ENCODE results near the gene BRICD5.

Gene BRICD5

DNA sequence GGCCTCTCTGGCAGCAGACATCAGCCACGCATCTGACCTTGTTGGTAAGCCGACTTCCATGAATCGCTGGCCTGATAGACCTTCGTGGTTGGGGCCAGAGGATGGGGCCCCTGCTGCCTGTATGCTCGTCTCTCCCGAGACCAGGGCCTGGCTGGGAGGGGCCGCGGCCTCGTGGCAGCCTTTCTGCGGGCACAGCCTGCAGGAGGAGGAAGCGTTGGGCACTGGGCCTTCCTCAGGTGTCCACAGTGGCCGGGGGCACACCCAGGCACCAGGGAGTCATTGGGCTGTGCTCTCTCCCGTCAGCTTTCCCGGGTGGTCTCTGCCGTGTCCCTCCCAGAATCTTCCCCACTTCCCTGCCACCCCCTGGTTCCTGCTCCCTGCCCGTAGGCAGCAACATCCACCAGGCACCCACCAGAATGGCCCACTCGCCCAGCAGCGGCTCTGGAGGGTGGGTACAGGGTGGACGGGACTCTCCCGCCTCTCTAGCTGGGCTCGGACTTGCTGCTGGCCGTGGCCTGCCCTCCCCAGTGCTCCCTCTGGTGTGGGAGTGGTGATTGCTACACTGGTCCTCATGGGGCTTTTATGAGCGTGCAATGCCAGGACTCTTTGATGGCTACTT is 19.1 kb upstream of the BRICD5 start:
- no peak overlapping the region for H3K23ac ChIP-seq (ENCODE audit: low read depth, low read length, poor library complexity)
- H2BK12ac ChIP-seq (ENCODE audit: low read length), result no peak overlapping the region
- H3K4me1 ChIP-seq (ENCODE audit: control insufficient read depth in 2 of 2, insufficient read depth in 1 of 2, low read depth in 1 of 2, low read length in 2 of 2), result no peaks in the 10 kb centered on the region
- H3K4ac ChIP-seq (ENCODE audit: low read length), result no peak overlapping the region
- H3K14ac ChIP-seq (ENCODE audit: low read length), result no peak overlapping the region
- no peak overlapping the region for H2AK5ac ChIP-seq (ENCODE audit: low read depth, low read length)
- no peak for DNase-seq (ENCODE audit: low spot score)
- H2BK120ac ChIP-seq (ENCODE audit: low read depth, low read length), result no peak overlapping the region
- H2AFZ ChIP-seq (ENCODE audit: low read length), result no peak overlapping the region
- H3K9ac ChIP-seq (ENCODE audit: low read depth, low read length, poor library complexity), result no peak overlapping the region
- H2BK15ac ChIP-seq (ENCODE audit: low read length), result no peak overlapping the region
- H3K4me2 ChIP-seq (ENCODE audit: insufficient read depth, low read length, poor library complexity, severe bottlenecking), result no peak overlapping the region
- peaks cover 37 to 81% of the 10 kb centered on the region in 2 donors for H3K36me3 ChIP-seq (replicated peaks in 1 of 2; ENCODE audit: control insufficient read depth in 2 of 2, insufficient read depth in 2 of 2, low read length in 2 of 2)
- peaks cover 20% of the 10 kb centered on the region for H3K79me1 ChIP-seq (ENCODE audit: low read depth, low read length)
- no peak overlapping the region for H3K4me3 ChIP-seq (ENCODE audit: low read length in 2 of 2)
- H3K27me3 ChIP-seq (ENCODE audit: control insufficient read depth in 3 of 3, insufficient read depth in 3 of 3, low read depth in 1 of 3, low read length in 3 of 3), result no peaks in the 10 kb centered on the region
- no peak overlapping the region for H3K18ac ChIP-seq (ENCODE audit: low read length)
- H3K27ac ChIP-seq (replicated peaks; ENCODE audit: low read length), result no peak overlapping the region
- H2BK5ac ChIP-seq (ENCODE audit: low read length), result peak overlapping the region; percentile 13
- H4K91ac ChIP-seq (ENCODE audit: low read depth, low read length, poor library complexity), result no peak overlapping the region
- no peaks in the 10 kb centered on the region for H3K9me3 ChIP-seq (replicated peaks in 1 of 2; ENCODE audit: control insufficient read depth in 2 of 2, insufficient read depth in 1 of 2, low read depth in 1 of 2, low read length in 2 of 2)
- no CpG with 5 or more reads among the region's 23 CpGs for WGBS, 2 donors (ENCODE audit: extremely low coverage in 2 of 2, insufficient read length in 2 of 2, insufficient replicate concordance in 1 of 2)
- no peak overlapping the region for H4K8ac ChIP-seq (ENCODE audit: low read depth, low read length)

DNA sequence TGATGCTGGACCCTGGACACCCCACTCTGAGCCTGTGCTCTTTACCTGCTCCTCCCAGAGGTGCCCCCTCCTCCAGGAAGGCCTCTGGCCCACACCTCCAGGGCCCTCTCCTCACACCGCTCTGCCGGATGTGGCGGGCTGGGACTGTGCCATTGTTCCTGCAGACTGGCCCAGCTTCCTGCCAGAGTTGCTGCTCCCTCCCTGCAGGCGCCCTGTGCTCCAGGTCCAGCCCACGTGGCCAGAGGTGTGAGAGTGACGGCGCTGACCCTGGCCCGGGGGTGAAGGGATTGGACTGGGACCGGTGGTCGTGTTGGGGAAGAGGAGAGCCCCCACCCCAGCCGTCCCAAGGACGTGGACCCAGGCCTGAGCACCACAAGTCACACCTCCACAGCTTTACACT is 18.4 kb upstream of the BRICD5 start:
- no peak overlapping the region for H4K8ac ChIP-seq (ENCODE audit: low read depth, low read length)
- H3K4me2 ChIP-seq (ENCODE audit: insufficient read depth, low read length, poor library complexity, severe bottlenecking), result no peak overlapping the region
- H3K79me1 ChIP-seq (ENCODE audit: low read depth, low read length), result peaks cover 20% of the 10 kb centered on the region
- H2BK120ac ChIP-seq (ENCODE audit: low read depth, low read length), result no peak overlapping the region
- no peak overlapping the region for H2BK12ac ChIP-seq (ENCODE audit: low read length)
- no peak overlapping the region for H2BK15ac ChIP-seq (ENCODE audit: low read length)
- no CpG with 5 or more reads among the region's 12 CpGs for WGBS, 2 donors (ENCODE audit: extremely low coverage in 2 of 2, insufficient read length in 2 of 2, insufficient replicate concordance in 1 of 2)
- no peaks in the 10 kb centered on the region for H3K27me3 ChIP-seq (ENCODE audit: control insufficient read depth in 3 of 3, insufficient read depth in 3 of 3, low read depth in 1 of 3, low read length in 3 of 3)
- no peak overlapping the region for H3K14ac ChIP-seq (ENCODE audit: low read length)
- no peak overlapping the region for H2BK5ac ChIP-seq (ENCODE audit: low read length)
- no peak overlapping the region for H2AK5ac ChIP-seq (ENCODE audit: low read depth, low read length)
- H3K18ac ChIP-seq (ENCODE audit: low read length), result no peak overlapping the region
- H2AFZ ChIP-seq (ENCODE audit: low read length), result no peak overlapping the region
- no peak for DNase-seq (ENCODE audit: low spot score)
- peaks cover 33 to 76% of the 10 kb centered on the region in 2 donors for H3K36me3 ChIP-seq (replicated peaks in 1 of 2; ENCODE audit: control insufficient read depth in 2 of 2, insufficient read depth in 2 of 2, low read length in 2 of 2)
- H3K9me3 ChIP-seq (replicated peaks in 1 of 2; ENCODE audit: control insufficient read depth in 2 of 2, insufficient read depth in 1 of 2, low read depth in 1 of 2, low read length in 2 of 2), result no peaks in the 10 kb centered on the region
- peak overlapping the region; percentile 65 for H3K23ac ChIP-seq (ENCODE audit: low read depth, low read length, poor library complexity)
- H3K27ac ChIP-seq (replicated peaks; ENCODE audit: low read length), result no peak overlapping the region
- no peak overlapping the region for H3K9ac ChIP-seq (ENCODE audit: low read depth, low read length, poor library complexity)
- no peak overlapping the region for H3K4ac ChIP-seq (ENCODE audit: low read length)
- H3K4me3 ChIP-seq (ENCODE audit: low read length in 2 of 2), result no peak overlapping the region
- H3K4me1 ChIP-seq (ENCODE audit: control insufficient read depth in 2 of 2, insufficient read depth in 1 of 2, low read depth in 1 of 2, low read length in 2 of 2), result peaks cover 2 to 3% of the 10 kb centered on the region in 2 donors
- no peak overlapping the region for H4K91ac ChIP-seq (ENCODE audit: low read depth, low read length, poor library complexity)

DNA sequence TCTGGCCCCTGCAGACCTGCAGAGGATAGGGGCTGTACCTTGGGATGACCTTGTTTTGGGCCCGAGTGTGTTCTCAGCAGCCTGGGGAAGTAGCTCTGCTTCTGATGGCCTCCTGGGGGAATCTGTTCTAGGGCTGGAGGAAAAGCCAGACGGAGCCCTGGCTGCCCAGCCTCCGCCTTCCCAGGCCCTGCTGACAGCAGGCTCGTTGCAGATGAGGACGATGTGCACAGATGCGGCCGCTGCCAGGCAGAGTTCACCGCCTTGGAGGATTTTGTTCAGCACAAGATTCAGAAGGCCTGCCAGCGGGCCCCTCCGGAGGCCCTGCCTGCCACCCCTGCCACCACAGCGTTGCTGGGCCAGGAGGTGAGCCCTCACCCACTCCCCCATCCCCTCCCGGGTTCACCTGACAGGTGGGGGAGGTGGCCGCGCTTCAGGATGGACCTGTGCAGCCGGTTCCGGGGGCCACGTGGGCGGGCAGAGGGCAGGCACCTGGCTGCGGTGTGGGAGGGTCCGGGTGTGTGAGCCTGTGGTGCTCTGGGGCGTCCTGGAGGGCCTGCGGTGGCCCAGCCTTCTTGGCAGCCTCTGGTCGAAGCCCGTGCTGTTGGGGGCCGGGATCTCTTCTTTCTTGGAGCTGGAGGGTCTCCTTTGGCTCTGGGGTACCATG is 17.6 kb upstream of the BRICD5 start:
- Histone ChIP-seq H3K9me3 (replicated peaks in 1 of 2; ENCODE audit: control insufficient read depth in 2 of 2, insufficient read depth in 1 of 2, low read depth in 1 of 2, low read length in 2 of 2) (no peaks in the 10 kb centered on the region), H2BK12ac (ENCODE audit: low read length) (no peak overlapping the region), H2BK5ac (ENCODE audit: low read length) (no peak overlapping the region), H2AK5ac (ENCODE audit: low read depth, low read length) (no peak overlapping the region), H3K79me1 (ENCODE audit: low read depth, low read length) (peaks cover 20% of the 10 kb centered on the region), H3K27me3 (ENCODE audit: control insufficient read depth in 3 of 3, insufficient read depth in 3 of 3, low read depth in 1 of 3, low read length in 3 of 3) (no peaks in the 10 kb centered on the region), H3K36me3 (replicated peaks in 1 of 2; ENCODE audit: control insufficient read depth in 2 of 2, insufficient read depth in 2 of 2, low read length in 2 of 2) (peaks cover 30 to 68% of the 10 kb centered on the region in 2 donors), H2BK120ac (ENCODE audit: low read depth, low read length) (no peak overlapping the region), H4K8ac (ENCODE audit: low read depth, low read length) (no peak overlapping the region), H3K9ac (ENCODE audit: low read depth, low read length, poor library complexity) (peak overlapping the region; percentile 3), H3K18ac (ENCODE audit: low read length) (no peak overlapping the region), H3K4me3 (ENCODE audit: low read length in 2 of 2) (no peak overlapping the region), H3K23ac (ENCODE audit: low read depth, low read length, poor library complexity) (no peak overlapping the region), H2AFZ (ENCODE audit: low read length) (no peak overlapping the region), H3K4me1 (ENCODE audit: control insufficient read depth in 2 of 2, insufficient read depth in 1 of 2, low read depth in 1 of 2, low read length in 2 of 2) (peaks cover 2 to 3% of the 10 kb centered on the region in 2 donors), H2BK15ac (ENCODE audit: low read length) (no peak overlapping the region), H3K27ac (replicated peaks; ENCODE audit: low read length) (no peak overlapping the region), H3K4ac (ENCODE audit: low read length) (no peak overlapping the region), H3K4me2 (ENCODE audit: insufficient read depth, low read length, poor library complexity, severe bottlenecking) (no peak overlapping the region), H3K14ac (ENCODE audit: low read length) (no peak overlapping the region), H4K91ac (ENCODE audit: low read depth, low read length, poor library complexity) (no peak overlapping the region)
- no peak for DNase-seq (ENCODE audit: low spot score)
- WGBS, 2 donors (ENCODE audit: extremely low coverage in 2 of 2, insufficient read length in 2 of 2, insufficient replicate concordance in 1 of 2), result no CpG with 5 or more reads among the region's 25 CpGs

DNA sequence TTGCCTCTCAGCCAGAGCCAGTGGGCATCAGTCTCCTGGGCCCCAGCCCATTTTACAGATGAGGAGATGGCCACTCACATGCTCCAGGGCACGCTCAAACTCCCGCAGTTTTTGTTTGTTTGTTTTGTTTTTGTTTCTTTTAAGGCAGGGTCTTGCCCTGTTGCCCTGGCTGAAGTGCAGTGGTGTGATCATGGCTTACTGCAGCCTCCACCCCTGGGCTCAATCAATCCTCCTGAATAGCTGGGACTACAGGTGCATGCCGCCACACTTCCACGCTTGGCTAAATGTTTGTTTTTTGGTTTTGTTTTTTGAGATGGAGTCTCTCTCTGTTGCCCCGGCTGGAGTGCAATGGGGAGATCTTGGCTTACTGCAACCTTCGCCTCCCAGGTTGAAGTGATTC is 16.3 kb upstream of the BRICD5 start:
- H3K18ac ChIP-seq (ENCODE audit: low read length), result no peak overlapping the region
- peaks cover 2 to 3% of the 10 kb centered on the region in 2 donors for H3K4me1 ChIP-seq (ENCODE audit: control insufficient read depth in 2 of 2, insufficient read depth in 1 of 2, low read depth in 1 of 2, low read length in 2 of 2)
- no peak overlapping the region for H4K8ac ChIP-seq (ENCODE audit: low read depth, low read length)
- H3K4me2 ChIP-seq (ENCODE audit: insufficient read depth, low read length, poor library complexity, severe bottlenecking), result no peak overlapping the region
- no peak overlapping the region for H3K23ac ChIP-seq (ENCODE audit: low read depth, low read length, poor library complexity)
- H2AFZ ChIP-seq (ENCODE audit: low read length), result no peak overlapping the region
- H2BK12ac ChIP-seq (ENCODE audit: low read length), result no peak overlapping the region
- H3K9me3 ChIP-seq (replicated peaks in 1 of 2; ENCODE audit: control insufficient read depth in 2 of 2, insufficient read depth in 1 of 2, low read depth in 1 of 2, low read length in 2 of 2), result no peaks in the 10 kb centered on the region
- H4K91ac ChIP-seq (ENCODE audit: low read depth, low read length, poor library complexity), result no peak overlapping the region
- DNase-seq (ENCODE audit: low spot score), result no peak
- H3K27ac ChIP-seq (replicated peaks; ENCODE audit: low read length), result no peak overlapping the region
- no peak overlapping the region for H2BK5ac ChIP-seq (ENCODE audit: low read length)
- no peak overlapping the region for H2AK5ac ChIP-seq (ENCODE audit: low read depth, low read length)
- WGBS, 2 donors (ENCODE audit: extremely low coverage in 2 of 2, insufficient read length in 2 of 2, insufficient replicate concordance in 1 of 2), result no CpG with 5 or more reads among the region's 6 CpGs
- peaks cover 18% of the 10 kb centered on the region for H3K79me1 ChIP-seq (ENCODE audit: low read depth, low read length)
- H3K36me3 ChIP-seq (replicated peaks in 1 of 2; ENCODE audit: control insufficient read depth in 2 of 2, insufficient read depth in 2 of 2, low read length in 2 of 2), result peaks cover 22 to 54% of the 10 kb centered on the region in 2 donors
- H2BK120ac ChIP-seq (ENCODE audit: low read depth, low read length), result no peak overlapping the region
- no peak overlapping the region for H3K4ac ChIP-seq (ENCODE audit: low read length)
- no peak overlapping the region for H3K9ac ChIP-seq (ENCODE audit: low read depth, low read length, poor library complexity)
- no peak overlapping the region for H3K14ac ChIP-seq (ENCODE audit: low read length)
- no peak overlapping the region for H3K4me3 ChIP-seq (ENCODE audit: low read length in 2 of 2)
- no peak overlapping the region for H2BK15ac ChIP-seq (ENCODE audit: low read length)
- H3K27me3 ChIP-seq (ENCODE audit: control insufficient read depth in 3 of 3, insufficient read depth in 3 of 3, low read depth in 1 of 3, low read length in 3 of 3), result no peaks in the 10 kb centered on the region
